Calu3 (cell line): Measurements from ENCODE around the gene KYAT1. TPM values are rescaled to one million over a fixed set of nuclear protein-coding genes. Genes with fewer than 3 reads are reported as not detected.

Experiments
- BruUV-seq: library from RNA; stranded (reverse); fragments of 400-500 nt; replicated peaks from 2 replicates; lab custom pipeline; 2021; lab: Mats Ljungman, UMichigan
- CTCF ChIA-PET: fragments of 300-600 bp; sonication (Branson Sonifier 250); formaldehyde crosslinking; loops from one replicate; lab custom pipeline; 2022; ENCODE audit warnings: antibody characterized with exemption; lab: Charles Lee
- DNase-seq: peaks from one replicate; pipeline ENCODE4 v3.0.0; 2022
- H3K27ac Mint-ChIP-seq: one replicate; pipeline ENCODE4 v1.8.0; 2022; ENCODE audit warnings: mixed read lengths; ENCODE audit not compliant: unreplicated experiment
- H3K27me3 Mint-ChIP-seq: one replicate; pipeline ENCODE4 v1.8.0; 2022; ENCODE audit warnings: mixed read lengths; ENCODE audit not compliant: unreplicated experiment
- H3K36me3 Mint-ChIP-seq: one replicate; pipeline ENCODE4 v1.8.0; 2022; ENCODE audit warnings: mild to moderate bottlenecking, moderate library complexity, mixed read lengths; ENCODE audit not compliant: insufficient read depth, unreplicated experiment
- H3K4me1 Mint-ChIP-seq: one replicate; pipeline ENCODE4 v1.8.0; 2022; ENCODE audit warnings: mild to moderate bottlenecking, low read depth, mixed read lengths; ENCODE audit not compliant: unreplicated experiment
- H3K4me3 Mint-ChIP-seq: one replicate; pipeline ENCODE4 v1.8.0; 2022; ENCODE audit warnings: mild to moderate bottlenecking, low read depth, moderate library complexity, mixed read lengths; ENCODE audit not compliant: unreplicated experiment
- H3K9me3 Mint-ChIP-seq: one replicate; pipeline ENCODE4 v1.8.0; 2022; ENCODE audit warnings: low read depth, mixed read lengths; ENCODE audit not compliant: unreplicated experiment
- CTCF ChIP-seq: fragments of 200-600 bp; IDR thresholded peaks from one replicate; pipeline ENCODE4 v1.8.0; 2022; ENCODE audit warnings: antibody characterized with exemption; ENCODE audit not compliant: unreplicated experiment
- intact Hi-C: fragments of 100-400 bp; cut with micrococcal nuclease; formaldehyde crosslinking; loops from one replicate; pipeline ENCODE4 v1.10.0; 2022; ENCODE audit not compliant: unreplicated experiment
- total RNA-seq: library from RNA; stranded (reverse); gene quantifications from 2 replicates; pipeline ENCODE4 v1.2.3, GENCODE V29; 2022

KYAT1 gene
- total RNA-seq, 1 experiment from 2014 or later, result 4.1 TPM

- intact Hi-C loops, result no loop called here
- BruUV-seq, result no TSS peak
- Mint-ChIP-seq H3K9me3 (no peaks in the 10 kb centered on the region), H3K4me3 (no peak overlapping the region), H3K36me3 (peaks cover 15% of the 10 kb centered on the region), H3K27me3 (no peaks in the 10 kb centered on the region), H3K27ac (no peak overlapping the region), H3K4me1 (no peaks in the 10 kb centered on the region)
- no peak for TF ChIP-seq CTCF
- no peak for DNase-seq
- CTCF ChIA-PET, result no interaction called here
These were observed 11.6 kb upstream of the KYAT1 start for GRCh38 chr9:128893354-128893753.

GRCh38 chr9:128892221-128892921 lies 10.6 kb upstream of the KYAT1 start:
- CTCF ChIA-PET, result interaction anchor here (0.6 kb wide), 1 partner anchor 581 kb away, joined by 3 read pairs; no protein-coding TSS in a partner anchor
- no TSS peak for BruUV-seq
- TF ChIP-seq CTCF, result no peak
- Mint-ChIP-seq H3K4me1 (no peaks in the 10 kb centered on the region), H3K9me3 (no peaks in the 10 kb centered on the region), H3K27ac (no peak overlapping the region), H3K36me3 (peaks cover 10% of the 10 kb centered on the region), H3K27me3 (no peaks in the 10 kb centered on the region), H3K4me3 (peak overlapping the region; percentile 30)
- DNase-seq, result peak; percentile 85
- intact Hi-C loops, result no loop called here

GRCh38 chr9:128891321-128892220 lies 9.8 kb upstream of the KYAT1 start:
- Mint-ChIP-seq H3K36me3 (peaks cover 6% of the 10 kb centered on the region), H3K4me3 (peak overlapping the region; percentile 30), H3K4me1 (no peaks in the 10 kb centered on the region), H3K27ac (no peak overlapping the region), H3K27me3 (no peaks in the 10 kb centered on the region), H3K9me3 (no peaks in the 10 kb centered on the region)
- no peak for TF ChIP-seq CTCF
- intact Hi-C loops, result no loop called here
- DNase-seq, result no peak
- CTCF ChIA-PET, result no interaction called here
- no TSS peak for BruUV-seq

GRCh38 chr9:128887914-128888350 lies 6.2 kb upstream of the KYAT1 start:
- no peak overlapping the region for H3K4me3 Mint-ChIP-seq
- no TSS peak for BruUV-seq
- no peak for DNase-seq
- CTCF ChIA-PET, result interaction anchor here (0.7 kb wide), 1 partner anchor 1908 kb away, joined by 3 read pairs; no protein-coding TSS in a partner anchor
- H3K27ac Mint-ChIP-seq, result no peak overlapping the region
- no peaks in the 10 kb centered on the region for H3K27me3 Mint-ChIP-seq
- no peaks in the 10 kb centered on the region for H3K9me3 Mint-ChIP-seq
- no peak for TF ChIP-seq CTCF
- intact Hi-C loops, result no loop called here
- no peaks in the 10 kb centered on the region for H3K4me1 Mint-ChIP-seq
- peaks cover 11% of the 10 kb centered on the region for H3K36me3 Mint-ChIP-seq
